Neuron (in vitro differentiated cells): ENCODE measurements around the gene RAD51B.
"Not testable (repeated sequence)": the region's sequence is repeated elsewhere in the genome, so short reads cannot be mapped to it uniquely, and the experiment has no call there.

Source experiments
- H2AFZ ChIP-seq: one replicate; pipeline ENCODE4 v1.6.1; 2013; ENCODE audit warnings: low read depth, mild to moderate bottlenecking, inconsistent platforms, low read length, moderate library complexity
- H3K27me3 ChIP-seq: one replicate; pipeline ENCODE4 v1.6.1; 2013; ENCODE audit warnings: low read length; ENCODE audit not compliant: insufficient read depth
- H3K36me3 ChIP-seq: one replicate; pipeline ENCODE4 v1.6.1; 2013; ENCODE audit warnings: low read length; ENCODE audit not compliant: insufficient read depth
- H3K4me1 ChIP-seq: one replicate; pipeline ENCODE4 v1.6.1; 2013; ENCODE audit warnings: low read length; ENCODE audit not compliant: insufficient read depth
- H3K4me3 ChIP-seq: 2 replicates; pipeline ENCODE4 v1.5.1; 2013; ENCODE audit warnings: mild to moderate bottlenecking, low read length, moderate library complexity
- H3K9me3 ChIP-seq: one replicate; pipeline ENCODE4 v1.6.1; 2013; ENCODE audit warnings: low read length

The RAD51B gene

GRCh38 chr14:68082698-68083291 is 263.2 kb downstream of the RAD51B start:
- H3K4me3 ChIP-seq = no peak overlapping the region
- H3K27me3 ChIP-seq = no peaks in the 10 kb centered on the region
- H3K9me3 ChIP-seq = no peaks in the 10 kb centered on the region
- peaks cover 3% of the 10 kb centered on the region for H3K4me1 ChIP-seq
- no peaks in the 10 kb centered on the region for H3K36me3 ChIP-seq
- H2AFZ ChIP-seq = no peak overlapping the region

DNA sequence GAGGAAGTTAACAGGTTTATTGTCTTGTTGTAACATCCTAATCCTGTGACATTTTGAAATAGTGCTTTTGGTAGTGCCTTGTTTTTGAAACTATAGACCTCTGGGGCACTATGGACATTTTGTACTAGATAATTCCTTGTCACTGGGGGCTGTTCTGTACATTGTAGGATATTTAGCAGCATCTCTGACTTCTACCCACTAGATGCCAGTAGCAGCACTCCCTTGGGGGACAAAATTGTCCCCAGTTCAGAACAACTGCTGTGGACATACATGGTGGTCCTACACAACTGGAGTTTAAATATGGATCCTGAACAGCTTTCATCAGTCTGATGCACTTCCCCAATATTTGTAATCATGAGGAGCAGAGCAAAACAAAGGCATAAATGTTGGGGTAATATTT is 264.7 kb downstream of the RAD51B start:
- no peak overlapping the region for H2AFZ ChIP-seq
- no peaks in the 10 kb centered on the region for H3K36me3 ChIP-seq
- H3K27me3 ChIP-seq = no peaks in the 10 kb centered on the region
- no peak overlapping the region for H3K4me3 ChIP-seq
- H3K9me3 ChIP-seq = no peaks in the 10 kb centered on the region
- H3K4me1 ChIP-seq = peaks cover 13% of the 10 kb centered on the region

DNA sequence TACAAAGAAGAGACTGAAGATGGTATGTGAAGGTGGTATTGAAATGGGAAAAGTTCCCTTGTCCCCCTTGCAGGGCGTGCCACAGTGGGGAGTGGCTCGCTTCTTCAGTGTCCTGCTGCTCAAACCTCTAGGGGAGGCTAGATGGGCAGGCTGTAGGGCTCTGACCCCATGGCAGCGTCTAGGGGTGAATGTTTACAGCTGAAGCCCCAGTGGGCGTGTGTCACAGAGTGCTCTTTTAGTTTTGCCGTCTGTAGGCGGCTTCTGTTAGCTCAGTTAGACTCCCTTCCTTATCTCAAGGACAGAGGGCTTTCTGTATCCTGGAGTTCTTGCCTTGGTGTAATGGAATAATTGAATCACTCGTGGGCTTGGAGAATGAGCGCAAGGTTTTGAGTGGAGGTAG is 266.2 kb downstream of the RAD51B start:
- no peak overlapping the region for H2AFZ ChIP-seq
- H3K9me3 ChIP-seq = no peaks in the 10 kb centered on the region
- H3K27me3 ChIP-seq = no peaks in the 10 kb centered on the region
- H3K4me1 ChIP-seq = peaks cover 13% of the 10 kb centered on the region
- H3K4me3 ChIP-seq = no peak overlapping the region
- no peaks in the 10 kb centered on the region for H3K36me3 ChIP-seq

- no peak overlapping the region for H3K4me3 ChIP-seq
Observed at GRCh38 chr14:68088451-68088854, 268.9 kb downstream of the RAD51B start.

DNA sequence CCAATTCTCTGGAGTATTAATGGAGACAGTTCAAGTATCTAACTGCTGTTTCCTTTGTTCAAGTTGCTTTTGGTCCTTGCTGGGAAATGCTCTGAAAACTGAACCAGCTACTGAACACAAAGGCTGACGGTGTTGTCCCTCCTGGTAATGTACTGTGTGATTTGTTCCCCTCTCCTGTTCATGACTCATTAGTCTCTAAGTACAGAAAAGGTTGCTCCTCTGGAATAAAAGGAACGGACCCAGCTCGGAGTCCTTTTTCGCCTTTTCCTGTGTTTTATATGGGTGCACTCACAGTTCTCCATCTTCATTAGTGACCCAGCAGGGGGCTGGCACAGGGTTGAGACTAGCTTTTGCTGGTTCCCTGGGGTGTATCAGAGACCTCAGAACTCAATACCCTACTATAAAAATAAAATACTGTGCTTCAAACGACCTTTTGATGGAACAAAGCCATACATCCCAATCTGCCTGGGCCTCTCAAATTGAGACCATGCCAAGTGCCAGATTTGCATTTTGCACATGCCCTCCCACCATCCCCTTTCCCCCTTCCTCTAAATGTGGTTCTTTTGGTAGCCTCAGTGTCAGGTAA is 269.7 kb downstream of the RAD51B start:
- Histone ChIP-seq H3K36me3 (no peaks in the 10 kb centered on the region), H3K4me1 (peaks cover 13% of the 10 kb centered on the region), H3K9me3 (no peaks in the 10 kb centered on the region), H3K4me3 (no peak overlapping the region), H3K27me3 (no peaks in the 10 kb centered on the region), H2AFZ (peak overlapping the region; percentile 48)

More at GRCh38 chr14:68088451-68088854, 268.9 kb downstream of the RAD51B start:
- Histone ChIP-seq H3K36me3 (no peaks in the 10 kb centered on the region), H3K27me3 (no peaks in the 10 kb centered on the region), H3K4me1 (peaks cover 13% of the 10 kb centered on the region), H2AFZ (peak overlapping the region; percentile 48), H3K9me3 (no peaks in the 10 kb centered on the region)

DNA sequence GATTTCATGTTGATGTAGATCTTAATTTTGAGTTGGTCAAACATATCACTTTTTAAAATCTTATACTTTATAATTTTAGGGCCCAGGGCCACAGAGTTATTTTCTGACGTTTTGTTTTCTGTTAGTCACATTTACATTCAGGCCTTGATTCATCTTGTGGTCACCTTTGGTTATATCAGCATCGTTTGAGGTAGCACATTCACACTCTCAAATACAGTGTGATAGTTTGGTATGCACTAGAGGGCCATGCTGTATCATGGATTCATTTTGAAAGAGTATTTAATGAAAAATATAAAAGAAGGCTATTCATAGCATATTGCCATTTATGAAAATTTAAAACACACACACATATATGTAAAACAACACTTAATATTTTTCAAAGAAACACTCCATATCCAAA is 274.6 kb downstream of the RAD51B start:
- Histone ChIP-seq H3K36me3 (no peaks in the 10 kb centered on the region), H2AFZ (no peak overlapping the region), H3K9me3 (no peaks in the 10 kb centered on the region), H3K27me3 (no peaks in the 10 kb centered on the region), H3K4me3 (no peak overlapping the region), H3K4me1 (peaks cover 4% of the 10 kb centered on the region)

DNA sequence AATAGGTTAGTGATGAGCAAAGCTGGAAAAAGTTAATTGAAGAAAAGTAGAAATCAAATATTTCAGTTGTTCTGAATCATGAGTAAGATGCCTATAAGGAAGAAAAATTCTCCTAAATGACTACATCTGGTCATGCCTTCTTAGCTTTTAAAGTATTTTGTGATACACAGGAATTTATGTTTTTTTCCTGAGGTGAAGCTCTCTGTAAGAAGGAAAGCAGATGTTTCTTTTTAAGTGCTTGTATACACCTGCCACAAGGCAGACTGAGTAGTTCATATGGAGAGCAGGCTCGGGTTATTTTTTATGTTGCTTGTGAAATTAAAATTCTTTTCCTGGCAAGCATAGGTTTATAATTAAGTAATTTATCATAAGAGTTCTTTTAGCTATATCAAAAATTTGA is 275.2 kb downstream of the RAD51B start:
- Histone ChIP-seq H3K4me1 (no peaks in the 10 kb centered on the region), H3K27me3 (no peaks in the 10 kb centered on the region), H3K4me3 (no peak overlapping the region), H2AFZ (no peak overlapping the region), H3K36me3 (no peaks in the 10 kb centered on the region), H3K9me3 (no peaks in the 10 kb centered on the region)

GRCh38 chr14:68097727-68098126 is 278.1 kb downstream of the RAD51B start:
- Histone ChIP-seq H3K4me1 (no peaks in the 10 kb centered on the region), H3K9me3 (peaks cover 3% of the 10 kb centered on the region), H3K4me3 (no peak overlapping the region), H3K27me3 (no peaks in the 10 kb centered on the region), H3K36me3 (no peaks in the 10 kb centered on the region), H2AFZ (no peak overlapping the region)

- Histone ChIP-seq H3K4me3 (no peak overlapping the region), H3K4me1 (no peaks in the 10 kb centered on the region), H3K27me3 (no peaks in the 10 kb centered on the region), H3K9me3 (peaks cover 6% of the 10 kb centered on the region), H3K36me3 (no peaks in the 10 kb centered on the region), H2AFZ (no peak overlapping the region)
Observed at GRCh38 chr14:68098834-68099233, 279.3 kb downstream of the RAD51B start.

DNA sequence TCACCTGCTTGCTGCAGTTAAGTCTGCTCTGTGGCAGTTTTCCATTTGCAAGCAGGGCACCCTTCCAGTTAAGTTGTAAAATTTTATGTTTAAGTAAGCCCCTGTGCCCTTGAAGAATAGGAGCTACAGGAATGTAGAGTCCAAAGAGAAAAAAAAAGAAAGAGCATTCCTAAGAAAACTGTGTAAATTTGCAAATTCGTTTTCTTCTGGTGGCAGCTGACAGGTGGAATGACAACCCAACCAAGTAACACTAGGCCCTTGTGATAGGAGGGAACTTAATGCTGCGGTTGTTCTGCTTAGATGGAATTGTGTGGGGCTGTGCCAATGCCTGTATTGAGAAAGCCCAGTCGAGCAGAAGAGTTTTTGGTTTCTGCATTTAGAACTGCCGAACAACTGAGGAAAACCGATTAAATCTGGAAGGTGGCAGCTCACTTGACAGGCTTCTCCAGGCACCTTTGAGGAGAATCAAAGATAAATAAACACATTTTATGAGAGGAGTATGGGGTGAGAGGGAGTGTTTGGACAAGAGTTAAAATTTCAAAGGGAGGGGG is 280.0 kb downstream of the RAD51B start:
- Histone ChIP-seq H3K4me3 (no peak overlapping the region), H3K9me3 (peaks cover 6% of the 10 kb centered on the region), H3K4me1 (peaks cover 3% of the 10 kb centered on the region), H2AFZ (no peak overlapping the region), H3K36me3 (no peaks in the 10 kb centered on the region), H3K27me3 (no peaks in the 10 kb centered on the region)

- not testable (repeated sequence) for H3K4me3 ChIP-seq, H3K36me3 ChIP-seq, H3K9me3 ChIP-seq, H3K27me3 ChIP-seq, H3K4me1 ChIP-seq, H2AFZ ChIP-seq
Observed at GRCh38 chr14:68101715-68102301, 282.2 kb downstream of the RAD51B start.

DNA sequence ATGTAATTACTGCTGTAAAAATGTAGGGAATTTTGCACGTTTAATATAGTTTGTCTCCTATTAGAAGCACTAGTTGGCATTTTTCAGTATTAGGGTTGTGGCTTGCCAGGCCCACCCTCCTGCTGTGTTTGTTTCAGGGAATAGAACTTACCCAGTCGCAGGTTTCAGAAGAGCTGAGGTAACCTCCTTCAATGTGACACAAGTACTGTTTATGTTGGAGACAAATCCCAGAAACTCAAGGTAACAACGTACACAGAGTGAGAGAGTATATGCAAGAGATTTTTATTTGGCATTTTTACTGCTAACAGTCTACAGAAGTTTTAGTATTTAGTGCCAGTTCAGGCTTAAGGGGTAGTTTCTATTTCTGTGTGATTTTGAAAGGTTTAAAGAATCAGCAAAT is 284.3 kb downstream of the RAD51B start:
- Histone ChIP-seq H3K27me3 (no peaks in the 10 kb centered on the region), H3K36me3 (no peaks in the 10 kb centered on the region), H3K4me3 (no peak overlapping the region), H2AFZ (no peak overlapping the region), H3K4me1 (peaks cover 6% of the 10 kb centered on the region), H3K9me3 (peaks cover 6% of the 10 kb centered on the region)

GRCh38 chr14:68104518-68104917 is 284.9 kb downstream of the RAD51B start:
- H2AFZ ChIP-seq = no peak overlapping the region
- H3K9me3 ChIP-seq = peaks cover 6% of the 10 kb centered on the region
- peaks cover 12% of the 10 kb centered on the region for H3K4me1 ChIP-seq
- no peaks in the 10 kb centered on the region for H3K36me3 ChIP-seq
- no peak overlapping the region for H3K4me3 ChIP-seq
- H3K27me3 ChIP-seq = no peaks in the 10 kb centered on the region
